ENCODE data around the gene OR2V1. TPM values are rescaled to one million over a fixed set of nuclear protein-coding genes. Genes with fewer than 3 reads are reported as not detected.

The OR2V1 gene
- total and polyA plus RNA-seq, 2 of the 13 experiments (the other 11 are each of a cell fraction or from before 2014, with no cell fraction given) = not detected

- TF ChIP-seq AHDC1 (CRISPR knock-in tag; IDR thresholded peaks at IDR 0.05; ENCODE audit: borderline replicate concordance) = no peak
- no peak for TF ChIP-seq EED (CRISPR knock-in tag; IDR thresholded peaks at IDR 0.05)
- peak; percentile 50; the same call in 1 of the 2 replicates for TF ChIP-seq ARID4A (CRISPR knock-in tag; IDR thresholded peaks at IDR 0.05; ENCODE audit: borderline replicate concordance)
- TF ChIP-seq MEF2D (CRISPR knock-in tag; IDR thresholded peaks at IDR 0.05) = 0 out of 2 replicates have a peak, but pooled peaks have one; percentile 28
- peak; percentile 41; the same call in 1 of the 2 replicates for TF ChIP-seq HDAC1 (CRISPR knock-in tag; IDR thresholded peaks at IDR 0.05)
- peak; percentile 65; the same call in 1 of the 2 replicates for TF ChIP-seq ZNF687 (CRISPR knock-in tag; IDR thresholded peaks at IDR 0.05)
- TF ChIP-seq CCAR2 (optimal IDR thresholded peaks at IDR 0.05; ENCODE audit: low read depth, low read length) = no peak
- TF ChIP-seq ARNTL (CRISPR knock-in tag; IDR thresholded peaks at IDR 0.05) = no peak
- no peak for TF ChIP-seq HOXA5 (CRISPR knock-in tag; IDR thresholded peaks at IDR 0.05)
- no peak for TF ChIP-seq RFX1 (IDR thresholded peaks at IDR 0.05)
- no peak for TF ChIP-seq NFE2L1 (CRISPR knock-in tag; IDR thresholded peaks at IDR 0.05; ENCODE audit: borderline replicate concordance)
- TF ChIP-seq PPARG (CRISPR knock-in tag; conservative IDR thresholded peaks at IDR 0.05) = no peak
- no peak for TF ChIP-seq ZNF792 (CRISPR knock-in tag; IDR thresholded peaks at IDR 0.05)
- TF ChIP-seq BATF2 (CRISPR knock-in tag; IDR thresholded peaks at IDR 0.05) = no peak
- TF ChIP-seq HES4 (CRISPR knock-in tag; IDR thresholded peaks at IDR 0.05; ENCODE audit: borderline replicate concordance) = no peak
Measured at GRCh38 chr5:181170237-181170825, 39.4 kb upstream of the OR2V1 start (continued).
